Calu3 (cell line): ENCODE measurements around the gene BLZF1. TPM values are rescaled to one million over a fixed set of nuclear protein-coding genes. Genes with fewer than 3 reads are reported as not detected.
A peak's percentile ranks its signal among the peaks of the same experiment; 100 is the strongest.

Experiments used
- Bru-seq: library from RNA; stranded (reverse); fragments of 400-500 nt; gene quantifications from one replicate; lab custom pipeline; 2021; lab: Mats Ljungman, UMichigan
- BruChase-seq, 2 experiments: library from RNA; stranded (reverse); fragments of 400-500 nt; gene quantifications; one replicate each; lab custom pipeline; 2021; lab: Mats Ljungman, UMichigan
- BruUV-seq: library from RNA; stranded (reverse); fragments of 400-500 nt; replicated peaks from 2 replicates; lab custom pipeline; 2021; lab: Mats Ljungman, UMichigan
- CTCF ChIA-PET: fragments of 300-600 bp; sonication (Branson Sonifier 250); formaldehyde crosslinking; loops from one replicate; lab custom pipeline; 2022; ENCODE audit warnings: antibody characterized with exemption; lab: Charles Lee
- DNase-seq: peaks from one replicate; pipeline ENCODE4 v3.0.0; 2022
- H3K27ac Mint-ChIP-seq: one replicate; pipeline ENCODE4 v1.8.0; 2022; ENCODE audit warnings: mixed read lengths; ENCODE audit not compliant: unreplicated experiment
- H3K27me3 Mint-ChIP-seq: one replicate; pipeline ENCODE4 v1.8.0; 2022; ENCODE audit warnings: mixed read lengths; ENCODE audit not compliant: unreplicated experiment
- H3K36me3 Mint-ChIP-seq: one replicate; pipeline ENCODE4 v1.8.0; 2022; ENCODE audit warnings: mild to moderate bottlenecking, moderate library complexity, mixed read lengths; ENCODE audit not compliant: insufficient read depth, unreplicated experiment
- H3K4me1 Mint-ChIP-seq: one replicate; pipeline ENCODE4 v1.8.0; 2022; ENCODE audit warnings: mild to moderate bottlenecking, low read depth, mixed read lengths; ENCODE audit not compliant: unreplicated experiment
- H3K4me3 Mint-ChIP-seq: one replicate; pipeline ENCODE4 v1.8.0; 2022; ENCODE audit warnings: mild to moderate bottlenecking, low read depth, moderate library complexity, mixed read lengths; ENCODE audit not compliant: unreplicated experiment
- H3K9me3 Mint-ChIP-seq: one replicate; pipeline ENCODE4 v1.8.0; 2022; ENCODE audit warnings: low read depth, mixed read lengths; ENCODE audit not compliant: unreplicated experiment
- intact Hi-C: fragments of 100-400 bp; cut with micrococcal nuclease; formaldehyde crosslinking; loops from one replicate; pipeline ENCODE4 v1.10.0; 2022; ENCODE audit not compliant: unreplicated experiment
- long read RNA-seq: library from polyadenylated mRNA; stranded (forward); transcript quantifications from one replicate; pipeline ENCODE4 v2.0.0, GENCODE V29; 2022
- total RNA-seq: library from RNA; stranded (reverse); gene quantifications from 2 replicates; pipeline ENCODE4 v1.2.3, GENCODE V29; 2022
- TF ChIP-seq, protein P1 (sequence below): fragments of 200-600 bp; IDR thresholded peaks from one replicate; pipeline ENCODE4 v1.8.0; 2022; ENCODE audit warnings: antibody characterized with exemption; ENCODE audit not compliant: unreplicated experiment

The BLZF1 gene
- total RNA-seq (45.7 and 55.5 TPM in 2 replicates), Bru-seq, nascent RNA (percentile 92 among the genes with signal in this experiment), BruChase-seq, experiment 1, labeled RNA remaining after a 6-hour chase (percentile 82 among the genes with signal in this experiment), BruChase-seq, experiment 2, labeled RNA remaining after a 2-hour chase (percentile 88 among the genes with signal in this experiment)
- long read RNA-seq, transcript BLZF1-203 (7 exons, 2,749 nt): major isoform, 45 of 60 reads
- long read RNA-seq, partial matches to known transcripts: 3 of 60 reads
- long read RNA-seq, other reads (novel, unspliced or antisense): 8 of 60 reads

DNA sequence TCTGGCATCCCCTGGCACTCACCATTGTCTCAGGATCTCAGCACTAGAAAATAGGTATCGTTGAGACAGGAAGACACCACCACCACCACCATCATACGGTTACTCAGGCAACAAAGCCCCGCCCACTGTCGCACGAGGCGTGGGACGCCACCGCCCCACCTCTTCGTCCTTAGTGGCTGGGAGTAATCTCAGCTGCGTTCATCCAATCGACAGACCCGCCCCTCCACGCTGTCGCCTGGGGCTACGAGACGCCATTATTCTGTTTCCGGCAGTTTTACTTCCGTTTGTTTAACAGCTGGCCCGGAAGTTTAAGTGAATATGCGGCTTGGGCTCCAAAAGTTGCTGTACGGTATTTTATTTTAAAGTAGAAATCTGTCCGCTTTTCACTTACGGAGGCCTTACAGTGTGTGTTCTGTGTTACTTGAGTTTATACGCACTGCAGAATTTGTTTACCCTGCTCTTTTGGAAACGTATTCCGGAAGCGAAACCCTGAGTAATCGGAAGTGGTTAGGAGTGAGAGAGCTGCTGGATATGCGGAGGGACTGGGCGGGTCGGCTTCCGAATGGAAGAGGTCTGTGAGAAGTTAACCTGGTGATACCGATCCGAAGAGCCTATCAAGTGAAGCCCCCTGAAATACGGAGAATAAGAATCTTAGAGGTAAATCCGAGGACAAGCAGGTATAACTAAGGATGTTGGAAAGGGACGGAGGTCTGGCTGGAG is at the start of gene BLZF1, which contains the start of gene NME7:
Gene BLZF1 (plus strand): TSS at position 510 of the 720 bp plus-strand sequence. CDS start 1,328 bp downstream, outside the sequence.
Gene NME7 (minus strand): TSS at position 112 of the 720 bp plus-strand sequence. CDS start 87 bp downstream, at position 25.
- peaks cover 20% of the 10 kb centered on the region for H3K4me1 Mint-ChIP-seq
- peaks cover 8% of the 10 kb centered on the region for H3K36me3 Mint-ChIP-seq
- no peak within 1 kb of the TSS for H3K4me3 Mint-ChIP-seq
- H3K27me3 Mint-ChIP-seq: no peaks in the 10 kb centered on the region
- TF ChIP-seq, protein P1, sequence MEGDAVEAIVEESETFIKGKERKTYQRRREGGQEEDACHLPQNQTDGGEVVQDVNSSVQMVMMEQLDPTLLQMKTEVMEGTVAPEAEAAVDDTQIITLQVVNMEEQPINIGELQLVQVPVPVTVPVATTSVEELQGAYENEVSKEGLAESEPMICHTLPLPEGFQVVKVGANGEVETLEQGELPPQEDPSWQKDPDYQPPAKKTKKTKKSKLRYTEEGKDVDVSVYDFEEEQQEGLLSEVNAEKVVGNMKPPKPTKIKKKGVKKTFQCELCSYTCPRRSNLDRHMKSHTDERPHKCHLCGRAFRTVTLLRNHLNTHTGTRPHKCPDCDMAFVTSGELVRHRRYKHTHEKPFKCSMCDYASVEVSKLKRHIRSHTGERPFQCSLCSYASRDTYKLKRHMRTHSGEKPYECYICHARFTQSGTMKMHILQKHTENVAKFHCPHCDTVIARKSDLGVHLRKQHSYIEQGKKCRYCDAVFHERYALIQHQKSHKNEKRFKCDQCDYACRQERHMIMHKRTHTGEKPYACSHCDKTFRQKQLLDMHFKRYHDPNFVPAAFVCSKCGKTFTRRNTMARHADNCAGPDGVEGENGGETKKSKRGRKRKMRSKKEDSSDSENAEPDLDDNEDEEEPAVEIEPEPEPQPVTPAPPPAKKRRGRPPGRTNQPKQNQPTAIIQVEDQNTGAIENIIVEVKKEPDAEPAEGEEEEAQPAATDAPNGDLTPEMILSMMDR: no peak
- no peak within 1 kb of the TSS for H3K27ac Mint-ChIP-seq
- peak; percentile 98 for DNase-seq
- intact Hi-C loops: loop anchor here (5.0 kb wide), 4 partner anchors 94 to 871 kb away; no protein-coding TSS in a partner anchor
- CTCF ChIA-PET: interaction anchor here (0.6 to 1.7 kb wide), 11 partner anchors 13 to 1025 kb away, joined by 3 to 7 read pairs (median 4); partner anchors contain the start of gene SLC19A2
- no TSS peak for BruUV-seq
- H3K9me3 Mint-ChIP-seq: no peaks in the 10 kb centered on the region

DNA sequence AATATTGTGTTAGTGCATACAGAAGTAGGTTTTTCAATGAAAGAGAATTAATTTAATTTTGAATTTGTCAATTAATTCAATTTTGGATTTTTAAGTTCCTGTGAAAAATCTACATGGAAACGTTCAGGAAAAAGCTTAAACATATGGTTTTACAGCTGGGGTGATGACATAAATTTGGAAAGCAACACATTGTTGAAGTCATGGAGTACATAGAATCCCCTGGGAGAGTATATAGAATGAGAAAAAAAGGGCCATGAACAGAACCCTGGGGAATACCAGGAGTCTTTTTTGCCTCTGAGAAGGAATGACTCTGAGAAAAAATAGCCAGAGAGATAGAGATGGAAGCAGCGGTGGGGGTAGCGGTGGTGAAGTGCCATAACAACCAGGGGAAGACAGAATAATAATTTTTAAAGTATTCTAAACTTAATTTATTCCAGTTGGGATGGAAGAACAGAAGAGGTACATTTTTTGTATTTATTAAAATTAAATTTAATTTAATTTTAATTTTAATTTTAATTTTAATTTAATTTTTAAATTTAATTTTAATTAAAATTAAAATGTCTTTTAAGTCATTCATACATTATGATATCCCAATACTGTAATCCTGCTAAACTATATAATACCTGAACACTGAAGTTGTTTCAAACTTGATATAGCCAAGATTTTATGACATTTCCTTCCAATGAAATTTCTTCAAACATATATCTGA is 49.3 kb upstream of the BLZF1 start:
- H3K27ac Mint-ChIP-seq: no peak overlapping the region
- no peak overlapping the region for H3K4me3 Mint-ChIP-seq
- no peaks in the 10 kb centered on the region for H3K27me3 Mint-ChIP-seq
- no TSS peak for BruUV-seq
- peaks cover 15% of the 10 kb centered on the region for H3K4me1 Mint-ChIP-seq
- TF ChIP-seq, protein P1: no peak
- CTCF ChIA-PET: no interaction called here
- no peak for DNase-seq
- peaks cover 2% of the 10 kb centered on the region for H3K9me3 Mint-ChIP-seq
- intact Hi-C loops: no loop called here
- H3K36me3 Mint-ChIP-seq: no peaks in the 10 kb centered on the region

DNA sequence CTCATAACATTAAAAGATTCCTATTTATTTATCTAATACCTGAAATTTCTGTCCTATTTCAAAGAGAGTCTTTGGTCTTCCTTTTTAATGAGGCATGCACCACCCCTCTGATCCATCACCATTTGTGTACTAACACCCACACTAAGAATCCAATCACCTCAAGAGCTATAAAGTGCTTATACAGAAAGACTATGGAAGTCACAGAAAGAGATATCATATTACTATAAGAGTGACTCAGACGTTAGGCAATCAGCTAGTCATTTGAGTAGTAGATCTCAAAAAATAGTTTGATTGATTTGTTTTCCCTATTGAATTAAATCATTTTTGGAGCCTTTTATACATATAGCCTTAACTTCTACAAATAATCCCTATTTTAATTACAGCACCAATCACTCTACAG is 46.5 kb upstream of the BLZF1 start:
- CTCF ChIA-PET: interaction anchor here (1.5 kb wide), 1 partner anchor 10 kb away, joined by 7 read pairs; no protein-coding TSS in a partner anchor
- H3K4me1 Mint-ChIP-seq: peaks cover 30% of the 10 kb centered on the region
- H3K9me3 Mint-ChIP-seq: peaks cover 2% of the 10 kb centered on the region
- intact Hi-C loops: loop anchor here (10.0 kb wide), 1 partner anchor 177 kb away; no protein-coding TSS in a partner anchor
- BruUV-seq: no TSS peak
- H3K36me3 Mint-ChIP-seq: no peaks in the 10 kb centered on the region
- TF ChIP-seq, protein P1: no peak
- H3K27ac Mint-ChIP-seq: peak overlapping the region; percentile 54
- H3K27me3 Mint-ChIP-seq: no peaks in the 10 kb centered on the region
- H3K4me3 Mint-ChIP-seq: no peak overlapping the region
- DNase-seq: no peak

- no peaks in the 10 kb centered on the region for H3K27me3 Mint-ChIP-seq
- no peak overlapping the region for H3K4me3 Mint-ChIP-seq
- peaks cover 2% of the 10 kb centered on the region for H3K9me3 Mint-ChIP-seq
- intact Hi-C loops: loop anchor here (10.0 kb wide), 1 partner anchor 177 kb away; no protein-coding TSS in a partner anchor
- H3K36me3 Mint-ChIP-seq: no peaks in the 10 kb centered on the region
- TF ChIP-seq, protein P1: no peak
- H3K4me1 Mint-ChIP-seq: peaks cover 36% of the 10 kb centered on the region
- DNase-seq: no peak
- H3K27ac Mint-ChIP-seq: no peak overlapping the region
- CTCF ChIA-PET: interaction anchor here (1.5 kb wide), 1 partner anchor 10 kb away, joined by 7 read pairs; no protein-coding TSS in a partner anchor
- BruUV-seq: no TSS peak
Observed at GRCh38 chr1:169322138-169322537, 45.9 kb upstream of the BLZF1 start.
